Peyer's patch (tissue), 4 donors: ENCODE results near the gene NR1I3. TPM values are rescaled to one million over a fixed set of nuclear protein-coding genes. Genes with fewer than 3 reads are reported as not detected.

Experiments
- DNase-seq, 3 donors: peaks; one replicate each; pipeline ENCODE4 v3.0.0-alpha.2; 2017 to 2019
- H3K27ac ChIP-seq, 4 donors: fragments of 200-600 bp; sonication (generic); one replicate each; pipeline ENCODE4 v1.5.1; 2016 to 2019
- H3K27me3 ChIP-seq, 2 donors: fragments of 200-600 bp; sonication (generic); one replicate each; pipeline ENCODE4 v1.5.1; 2019
- H3K36me3 ChIP-seq, 3 donors: fragments of 200-600 bp; sonication (generic); one replicate each; pipeline ENCODE4 v1.5.1; 2016 to 2019
- H3K4me1 ChIP-seq, 4 donors: fragments of 200-600 bp; sonication (generic); one replicate each; pipeline ENCODE4 v1.5.1; 2016 to 2019
- H3K4me3 ChIP-seq, 4 donors: fragments of 200-600 bp; sonication (generic); 1 replicate in 3 of 4; 2 replicates in 1 of 4; pipeline ENCODE4 v1.5.1; 2016 to 2019; ENCODE audit warnings: mild to moderate bottlenecking in 1 of 4
- H3K9me3 ChIP-seq, 4 donors: fragments of 200-600 bp; sonication (generic); one replicate each; pipeline ENCODE4 v1.5.1; 2016 to 2019; ENCODE audit warnings: mild to moderate bottlenecking in 1 of 4
- CTCF ChIP-seq, 6 experiments: fragments of 450-650 bp in 4 of 6; fragments of 200-600 bp in 2 of 6; sonication (generic) in 1 of 6; IDR thresholded peaks; one replicate each; pipeline ENCODE4 v1.5.1; 2017 to 2019; ENCODE audit warnings: antibody characterized with exemption in 6 of 6, mild to moderate bottlenecking in 3 of 6, moderate library complexity in 1 of 6
- POLR2A ChIP-seq, 2 donors: fragments of 450-650 bp; IDR thresholded peaks; one replicate each; pipeline ENCODE4 v1.5.1; 2017; ENCODE audit warnings: antibody characterized with exemption in 2 of 2, mild to moderate bottlenecking in 2 of 2, moderate library complexity in 2 of 2
- total RNA-seq, 4 donors: library from RNA; depleted of rRNA; stranded (reverse); fragments of >200 nt; gene quantifications; one replicate each; pipeline ENCODE4 v1.1.0, GENCODE V29; 2016

The NR1I3 gene
- total RNA-seq, 4 donors from 2014 or later = 3.2 TPM; not detected in 3

- Histone ChIP-seq H3K4me3 (peak overlapping the region in 1 of 4 donors; percentile 7), H3K27ac (no peak overlapping the region), H3K27me3 (no peaks in the 10 kb centered on the region), H3K9me3 (no peaks in the 10 kb centered on the region), H3K4me1 (peaks cover 3 to 45% (median 13%) of the 10 kb centered on the region in 4 donors), H3K36me3 (no peaks in the 10 kb centered on the region)
- DNase-seq = peak in 1 of 3 donors; percentile 25
- TF ChIP-seq POLR2A (IDR thresholded peaks at IDR 0.05) (no peak), CTCF (IDR thresholded peaks at IDR 0.05) (no peak)
Measured at GRCh38 chr1:161222175-161223019, 15.6 kb downstream of the NR1I3 start.

GRCh38 chr1:161220002-161220401, 18.0 kb downstream of the NR1I3 start:
- no peaks in the 10 kb centered on the region for H3K27me3 ChIP-seq

GRCh38 chr1:161219078-161219892, 18.7 kb downstream of the NR1I3 start:
- Histone ChIP-seq H3K27ac (no peak overlapping the region), H3K4me1 (peaks cover 0 to 22% (median 3%) of the 10 kb centered on the region in 4 donors), H3K9me3 (no peaks in the 10 kb centered on the region), H3K4me3 (no peak overlapping the region), H3K27me3 (no peaks in the 10 kb centered on the region), H3K36me3 (peaks cover 0 to 5% (median 0%) of the 10 kb centered on the region in 3 donors)
- TF ChIP-seq POLR2A (IDR thresholded peaks at IDR 0.05) = no peak
- TF ChIP-seq CTCF (IDR thresholded peaks at IDR 0.05) = no peak
- DNase-seq = no peak

More at GRCh38 chr1:161220002-161220401, 18.0 kb downstream of the NR1I3 start:
- peaks cover 0 to 29% (median 7%) of the 10 kb centered on the region in 4 donors for H3K4me1 ChIP-seq
- H3K4me3 ChIP-seq = no peak overlapping the region
- H3K36me3 ChIP-seq = no peaks in the 10 kb centered on the region
- no peaks in the 10 kb centered on the region for H3K9me3 ChIP-seq
- DNase-seq = no peak
- TF ChIP-seq CTCF (IDR thresholded peaks at IDR 0.05) (no peak), POLR2A (IDR thresholded peaks at IDR 0.05) (no peak)
- no peak overlapping the region for H3K27ac ChIP-seq

GRCh38 chr1:161218301-161219077, 19.5 kb downstream of the NR1I3 start:
- H3K27me3 ChIP-seq = no peaks in the 10 kb centered on the region
- no peak for DNase-seq
- H3K36me3 ChIP-seq = peaks cover 0 to 13% (median 0%) of the 10 kb centered on the region in 3 donors
- TF ChIP-seq CTCF (IDR thresholded peaks at IDR 0.05) (no peak), POLR2A (IDR thresholded peaks at IDR 0.05) (no peak)
- H3K4me3 ChIP-seq = no peak overlapping the region
- peaks cover 0 to 15% (median 3%) of the 10 kb centered on the region in 4 donors for H3K4me1 ChIP-seq
- H3K27ac ChIP-seq = peak overlapping the region in 2 of 4 donors; percentile 58 to 71
- H3K9me3 ChIP-seq = no peaks in the 10 kb centered on the region

GRCh38 chr1:161217831-161218230, 20.2 kb downstream of the NR1I3 start:
- Histone ChIP-seq H3K9me3 (no peaks in the 10 kb centered on the region), H3K4me1 (peaks cover 0 to 15% (median 3%) of the 10 kb centered on the region in 4 donors), H3K4me3 (peak overlapping the region in 1 of 4 donors; percentile 19), H3K27me3 (no peaks in the 10 kb centered on the region), H3K36me3 (peaks cover 0 to 19% (median 0%) of the 10 kb centered on the region in 3 donors), H3K27ac (peak overlapping the region in 3 of 4 donors; percentile 42 to 71 (median 58))
- DNase-seq = no peak
- TF ChIP-seq POLR2A (IDR thresholded peaks at IDR 0.05) (no peak), CTCF (IDR thresholded peaks at IDR 0.05) (no peak)
